Measurements from ENCODE around the gene EID2B.

The EID2B gene

GRCh38 chr19:39498798-39499642, 33.6 kb downstream of the EID2B start, which contains the start of gene DLL3:
DLL3 (plus strand) TSS chr19:39498947; CDS start chr19:39498975, 28 bp downstream.
- no peak for DNase-seq (ENCODE audit: low read depth)

DNA sequence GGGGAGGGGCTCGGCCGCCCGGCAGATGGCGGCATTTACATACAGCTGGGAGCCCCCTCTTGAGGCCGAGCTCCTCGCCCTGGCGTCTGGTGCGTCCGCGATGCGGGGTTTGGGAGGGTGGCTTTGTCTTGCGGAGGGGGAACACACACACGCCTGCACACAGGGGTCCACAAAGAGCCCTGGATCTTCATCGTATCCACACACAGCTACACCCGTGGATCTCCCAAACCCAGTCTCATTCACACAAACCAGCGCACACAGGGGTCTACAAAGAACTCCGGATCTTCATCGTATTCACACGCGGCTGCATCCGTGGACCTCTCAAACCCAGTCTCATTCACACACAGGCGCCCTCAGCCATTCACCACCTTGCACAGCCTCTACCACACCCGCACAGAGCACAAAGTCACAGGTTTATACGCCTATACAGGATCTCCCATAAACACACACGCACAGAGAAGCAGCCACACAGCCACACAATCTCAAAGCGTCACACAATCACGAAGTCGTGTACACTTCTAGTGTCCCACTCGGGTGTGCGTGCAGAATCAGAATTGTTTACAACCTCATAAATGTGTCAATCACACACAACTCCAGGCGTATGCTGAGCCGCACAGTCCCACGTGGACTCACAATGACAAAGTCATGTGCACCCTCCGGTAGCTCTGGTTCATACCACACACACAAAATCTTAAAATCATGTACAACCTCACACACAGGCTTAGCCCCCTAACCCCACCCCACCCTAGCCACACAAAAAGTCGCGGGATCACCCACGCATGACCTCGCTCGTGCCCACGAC, 34.5 kb downstream of the EID2B start:
- DNase-seq (ENCODE audit: low read depth): no peak

DNA sequence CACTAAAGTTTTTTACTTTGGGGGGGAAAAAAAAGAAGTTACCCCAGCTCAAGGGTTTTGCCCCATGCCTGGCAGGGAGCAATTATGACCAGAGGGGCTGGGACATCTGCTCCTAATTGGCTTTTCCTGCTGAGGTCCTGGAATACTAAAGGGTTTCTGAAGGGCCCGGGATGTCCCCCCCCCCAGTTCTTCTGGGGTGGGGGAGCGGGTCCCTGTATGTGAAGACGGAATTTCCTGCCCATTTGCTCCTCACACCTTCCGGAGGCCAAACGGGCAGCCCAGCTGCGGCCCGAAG, 35.0 kb downstream of the EID2B start:
- DNase-seq (ENCODE audit: low read depth): no peak

DNA sequence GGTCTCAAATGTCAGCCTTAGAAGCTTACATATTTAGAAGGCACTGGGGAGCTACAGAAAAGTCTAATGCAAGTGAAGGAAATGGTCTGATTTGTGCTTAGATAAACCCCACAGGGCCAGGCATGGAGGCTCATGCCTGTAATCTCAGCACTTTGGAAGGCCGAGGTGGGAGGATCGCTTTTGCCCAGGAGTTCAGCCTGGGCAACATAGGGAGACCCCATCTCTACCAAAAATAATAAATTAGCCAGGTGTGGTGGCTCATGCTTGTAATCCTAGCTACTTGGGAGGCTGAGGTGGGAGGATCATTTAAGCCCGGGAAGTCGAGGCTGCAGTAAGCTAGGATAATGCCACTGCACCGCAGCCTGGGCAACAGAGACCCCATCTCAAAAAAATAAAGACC, 36.6 kb downstream of the EID2B start:
- no peak for DNase-seq (ENCODE audit: low read depth)

GRCh38 chr19:39494661-39495060, 38.0 kb downstream of the EID2B start:
- no peak for DNase-seq (ENCODE audit: low read depth)

DNA sequence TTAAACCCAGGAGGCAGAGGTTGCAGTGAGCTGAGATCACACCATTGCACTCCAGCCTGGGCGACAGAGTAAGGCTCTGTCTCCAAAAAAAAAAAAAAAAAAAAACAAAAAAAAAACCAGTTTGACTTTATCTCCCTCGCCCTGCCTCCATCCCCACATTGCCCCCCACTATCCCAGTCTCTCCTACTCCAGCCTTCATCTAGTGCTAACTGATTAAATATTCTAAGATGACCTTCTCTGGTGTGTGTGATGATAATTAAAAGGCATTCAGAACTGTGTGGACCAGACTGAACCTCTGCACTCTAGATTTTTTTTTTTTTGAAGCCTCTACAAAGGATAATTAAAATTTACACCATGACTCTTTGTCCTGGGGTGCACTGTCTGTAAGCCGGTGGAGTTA, 39.9 kb downstream of the EID2B start:
- no peak for DNase-seq (ENCODE audit: low read depth)

DNA sequence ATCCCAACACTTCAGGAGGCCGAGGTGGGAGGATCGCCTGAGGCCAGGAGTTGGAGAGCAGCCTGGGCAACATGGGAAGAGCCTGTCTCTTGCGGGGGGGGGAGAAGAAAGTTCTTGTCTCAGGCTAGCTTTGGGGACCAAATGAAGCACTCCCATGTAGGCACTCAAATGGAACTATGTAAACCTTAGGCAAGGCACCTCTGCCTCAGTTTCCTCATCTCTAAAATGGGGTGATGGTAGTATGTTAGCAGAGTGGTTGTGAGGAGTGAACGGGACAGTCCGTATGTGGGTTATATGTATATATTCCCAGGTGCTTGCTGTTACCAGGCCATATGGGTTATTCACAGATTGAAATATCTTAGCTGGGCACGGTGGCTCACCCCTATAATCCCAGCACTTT, 40.4 kb downstream of the EID2B start:
- DNase-seq (ENCODE audit: low read depth): no peak

- DNase-seq (ENCODE audit: low read depth): no peak
Measured at GRCh38 chr19:39489756-39490155, 42.9 kb downstream of the EID2B start.

DNA sequence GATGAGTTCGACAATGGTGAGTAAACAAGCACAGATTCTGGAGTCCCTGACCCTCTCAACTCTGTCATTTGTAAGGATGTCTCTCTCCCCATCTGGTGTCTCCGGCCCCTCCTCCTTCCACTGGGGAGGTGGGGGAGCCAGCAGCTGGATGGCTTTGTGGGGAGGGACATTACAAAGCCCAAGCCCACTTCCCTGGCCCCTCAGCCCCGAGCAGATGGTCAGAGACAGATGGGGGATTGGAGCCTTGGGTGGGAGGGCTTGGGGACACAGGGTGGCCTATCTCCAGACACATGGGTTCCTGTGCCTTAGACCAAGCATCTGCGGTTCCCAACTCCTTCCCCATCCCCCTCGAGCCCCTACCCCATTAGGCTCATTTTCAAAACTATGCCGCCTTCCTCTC, 49.5 kb downstream of the EID2B start:
- DNase-seq (ENCODE audit: low read depth): no peak

DNA sequence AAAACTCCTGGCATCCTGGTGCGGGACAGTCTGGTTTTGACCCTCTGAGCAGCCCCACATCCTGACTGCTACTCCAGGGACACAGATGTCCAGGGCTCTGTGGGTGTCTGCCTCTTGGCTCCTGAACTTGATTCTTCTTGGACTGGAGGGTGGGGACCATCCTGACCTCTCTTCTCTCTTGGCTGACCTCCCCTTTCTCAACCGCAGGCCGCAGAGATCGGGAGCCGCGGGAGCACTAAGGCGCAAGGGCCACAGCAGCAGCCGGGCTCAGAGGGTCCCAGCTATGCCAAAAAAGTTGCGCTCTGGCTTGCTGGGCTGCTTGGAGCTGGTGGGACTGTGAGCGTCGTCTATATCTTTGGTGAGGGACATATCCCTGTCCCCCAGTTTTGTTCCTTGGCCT, 51.0 kb downstream of the EID2B start:
- no peak for DNase-seq (ENCODE audit: low read depth)

DNA sequence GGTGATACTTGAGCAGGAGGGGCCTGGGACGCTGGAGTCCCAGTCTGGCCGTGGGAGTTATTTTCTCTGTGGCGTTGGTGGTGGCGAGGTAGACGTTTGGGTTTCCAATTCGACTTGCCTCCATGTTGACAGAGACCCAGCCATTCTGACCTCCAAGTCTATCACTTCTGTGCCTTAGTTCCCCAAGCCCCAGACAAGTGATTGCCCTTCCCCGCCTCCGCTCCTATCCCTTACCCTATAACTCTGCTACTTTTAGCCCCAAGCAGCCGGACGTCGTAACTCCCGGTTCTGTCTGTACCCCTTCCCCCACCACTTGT, 51.5 kb downstream of the EID2B start:
- DNase-seq (ENCODE audit: low read depth): no peak
